CD4-positive, alpha-beta memory T cell (primary cell): Measurements from ENCODE around the gene SH3BGRL2. TPM values are rescaled to one million over a fixed set of nuclear protein-coding genes. Genes with fewer than 3 reads are reported as not detected.
"Not testable (repeated sequence)": the region's sequence is repeated elsewhere in the genome, so short reads cannot be mapped to it uniquely, and the experiment has no call there.

ENCODE experiments used
- CTCF ChIA-PET: fragments of 350-600 bp; sonication (Branson Sonifier 250); formaldehyde crosslinking; loops from one replicate; lab custom pipeline; 2021; ENCODE audit warnings: inconsistent platforms; ENCODE audit not compliant: partially characterized antibody; lab: Charles Lee
- POLR2A ChIA-PET: fragments of 350-600 bp; sonication (Branson Sonifier 250); formaldehyde crosslinking; loops from one replicate; lab custom pipeline; 2021; ENCODE audit not compliant: partially characterized antibody; lab: Charles Lee
- DNase-seq, 5 donors: peaks; one replicate each; pipeline versions ENCODE4 v3.0.0 to v3.0.0-alpha.2; 2020 to 2022; ENCODE audit warnings: mixed read lengths in 1 of 5
- H3K27ac ChIP-seq: one replicate; pipeline ENCODE4 v1.7.0; 2013; ENCODE audit warnings: low read depth, low read length
- H3K27me3 ChIP-seq: 2 replicates; pipeline ENCODE4 v1.7.0; 2013; ENCODE audit warnings: mild to moderate bottlenecking, low read length, moderate library complexity; ENCODE audit not compliant: insufficient read depth
- H3K36me3 ChIP-seq: 2 replicates; pipeline ENCODE4 v1.7.0; 2013; ENCODE audit warnings: mild to moderate bottlenecking, low read length, moderate library complexity; ENCODE audit not compliant: insufficient read depth
- H3K4me1 ChIP-seq: 2 replicates; pipeline ENCODE4 v1.7.0; 2013; ENCODE audit warnings: mild to moderate bottlenecking, low read length, moderate library complexity; ENCODE audit not compliant: insufficient read depth
- H3K4me3 ChIP-seq, 2 donors: one replicate each; pipeline ENCODE4 v1.7.0; 2013; ENCODE audit warnings: low read length in 2 of 2, mild to moderate bottlenecking in 1 of 2
- H3K9me3 ChIP-seq, 2 donors: one replicate each; pipeline ENCODE4 v1.7.0; 2013; ENCODE audit warnings: low read length in 2 of 2, control low read depth in 1 of 2; ENCODE audit not compliant: control insufficient read depth in 1 of 2
- H3K27ac Mint-ChIP-seq, 7 donors: one replicate each; pipeline ENCODE4 v1.8.0; 2020 to 2021; ENCODE audit warnings: mixed read lengths in 7 of 7, mild to moderate bottlenecking in 6 of 7, inconsistent platforms in 3 of 7, moderate library complexity in 3 of 7
- H3K27me3 Mint-ChIP-seq, 2 donors: one replicate each; pipeline ENCODE4 v1.8.0; 2020 to 2021; ENCODE audit warnings: mixed read lengths in 2 of 2
- H3K36me3 Mint-ChIP-seq, 2 donors: one replicate each; pipeline ENCODE4 v1.8.0; 2020 to 2021; ENCODE audit warnings: mixed read lengths in 2 of 2, inconsistent platforms in 1 of 2, mild to moderate bottlenecking in 1 of 2
- H3K4me1 Mint-ChIP-seq, 4 donors: one replicate each; pipeline ENCODE4 v1.8.0; 2020 to 2021; ENCODE audit warnings: mixed read lengths in 4 of 4, mild to moderate bottlenecking in 1 of 4
- H3K4me3 Mint-ChIP-seq, 8 donors: one replicate each; pipeline ENCODE4 v1.8.0; 2020 to 2021; ENCODE audit warnings: mixed read lengths in 8 of 8, mild to moderate bottlenecking in 7 of 8, moderate library complexity in 6 of 8, inconsistent platforms in 3 of 8
- H3K9me3 Mint-ChIP-seq, 8 donors: one replicate each; pipeline ENCODE4 v1.8.0; 2020 to 2021; ENCODE audit warnings: mixed read lengths in 8 of 8, mild to moderate bottlenecking in 5 of 8, inconsistent platforms in 3 of 8, moderate library complexity in 1 of 8
- intact Hi-C: fragments of 100-400 bp; cut with micrococcal nuclease; formaldehyde crosslinking; loops from one replicate; pipeline ENCODE4 v1.15.1; 2023
- polyA plus RNA-seq, 2 donors: library from polyadenylated mRNA; unstranded; fragments of 300-500 nt; fragmentation: Illumina TruSeq; gene quantifications; one replicate each; pipeline ENCODE4 v1.2.3, GENCODE V29; 2021
- total RNA-seq, 2 experiments: library from RNA; stranded (reverse); gene quantifications; one replicate each; pipeline ENCODE4 v1.2.3, GENCODE V29; 2021

The SH3BGRL2 gene
- total and polyA plus RNA-seq, 4 experiments from 2014 or later: 0.07 to 0.50 (median 0.28) TPM

- peaks cover 5% of the 10 kb centered on the region in 2 donors for H3K27me3 Mint-ChIP-seq
- no peaks in the 10 kb centered on the region for H3K9me3 Mint-ChIP-seq
- ChIA-PET POLR2A (no interaction called here), CTCF (interaction anchor here (1.0 kb wide), 1 partner anchor 18 kb away, joined by 3 read pairs; no protein-coding TSS in a partner anchor)
- no peak overlapping the region for H3K4me3 Mint-ChIP-seq
- no peaks in the 10 kb centered on the region for H3K4me1 ChIP-seq
- H3K27me3 ChIP-seq: no peaks in the 10 kb centered on the region
- no peaks in the 10 kb centered on the region for H3K9me3 ChIP-seq
- H3K4me3 ChIP-seq: no peak overlapping the region
- H3K36me3 Mint-ChIP-seq: no peaks in the 10 kb centered on the region
- intact Hi-C loops: no loop called here
- H3K4me1 Mint-ChIP-seq: no peaks in the 10 kb centered on the region
- no peak for DNase-seq
- no peak overlapping the region for H3K27ac Mint-ChIP-seq
- H3K36me3 ChIP-seq: no peaks in the 10 kb centered on the region
- no peak overlapping the region for H3K27ac ChIP-seq
Measured at GRCh38 chr6:79734374-79734773, 103.2 kb downstream of the SH3BGRL2 start.

GRCh38 chr6:79735183-79735582 is 104.1 kb downstream of the SH3BGRL2 start:
- POLR2A ChIA-PET: no interaction called here
- no peak overlapping the region for H3K27ac Mint-ChIP-seq
- no peaks in the 10 kb centered on the region for H3K36me3 ChIP-seq
- no peak overlapping the region for H3K4me3 Mint-ChIP-seq
- H3K36me3 Mint-ChIP-seq: no peaks in the 10 kb centered on the region
- intact Hi-C loops: no loop called here
- no peak overlapping the region for H3K27ac ChIP-seq
- no peaks in the 10 kb centered on the region for H3K4me1 ChIP-seq
- H3K27me3 Mint-ChIP-seq: peaks cover 3 to 5% of the 10 kb centered on the region in 2 donors
- H3K9me3 ChIP-seq: no peaks in the 10 kb centered on the region
- DNase-seq: no peak
- H3K27me3 ChIP-seq: no peaks in the 10 kb centered on the region
- CTCF ChIA-PET: interaction anchor here (1.0 kb wide), 1 partner anchor 18 kb away, joined by 3 read pairs; no protein-coding TSS in a partner anchor
- H3K4me3 ChIP-seq: no peak overlapping the region
- H3K4me1 Mint-ChIP-seq: no peaks in the 10 kb centered on the region
- H3K9me3 Mint-ChIP-seq: no peaks in the 10 kb centered on the region

- Histone ChIP-seq H3K9me3 (no peaks in the 10 kb centered on the region), H3K27ac (no peak overlapping the region), H3K4me3 (no peak overlapping the region), H3K27me3 (no peaks in the 10 kb centered on the region), H3K4me1 (no peaks in the 10 kb centered on the region), H3K36me3 (no peaks in the 10 kb centered on the region)
- H3K27ac Mint-ChIP-seq: no peak overlapping the region
- intact Hi-C loops: no loop called here
- POLR2A ChIA-PET: no interaction called here
- CTCF ChIA-PET: no interaction called here
- H3K36me3 Mint-ChIP-seq: no peaks in the 10 kb centered on the region
- no peak for DNase-seq
- no peaks in the 10 kb centered on the region for H3K4me1 Mint-ChIP-seq
- H3K4me3 Mint-ChIP-seq: no peak overlapping the region
- peaks cover 0 to 5% of the 10 kb centered on the region in 2 donors for H3K27me3 Mint-ChIP-seq
- no peaks in the 10 kb centered on the region for H3K9me3 Mint-ChIP-seq
Measured at GRCh38 chr6:79737172-79737571, 106.0 kb downstream of the SH3BGRL2 start.

GRCh38 chr6:79742030-79742429 is 110.9 kb downstream of the SH3BGRL2 start:
- H3K4me1 Mint-ChIP-seq: no peaks in the 10 kb centered on the region
- intact Hi-C loops: no loop called here
- H3K9me3 Mint-ChIP-seq: peaks cover 0 to 15% (median 9%) of the 10 kb centered on the region in 8 donors
- H3K36me3 ChIP-seq: no peaks in the 10 kb centered on the region
- H3K27me3 ChIP-seq: no peaks in the 10 kb centered on the region
- DNase-seq: no peak
- no peak overlapping the region for H3K4me3 Mint-ChIP-seq
- ChIA-PET POLR2A (no interaction called here), CTCF (no interaction called here)
- no peak overlapping the region for H3K27ac ChIP-seq
- H3K27ac Mint-ChIP-seq: no peak overlapping the region
- H3K27me3 Mint-ChIP-seq: peaks cover 0 to 4% of the 10 kb centered on the region in 2 donors
- no peaks in the 10 kb centered on the region for H3K36me3 Mint-ChIP-seq
- no peaks in the 10 kb centered on the region for H3K9me3 ChIP-seq
- H3K4me3 ChIP-seq: no peak overlapping the region
- no peaks in the 10 kb centered on the region for H3K4me1 ChIP-seq

- H3K4me3 ChIP-seq, H3K27ac Mint-ChIP-seq, DNase-seq, H3K27me3 ChIP-seq, H3K27ac ChIP-seq, H3K4me3 Mint-ChIP-seq, CTCF ChIA-PET, H3K4me1 Mint-ChIP-seq, H3K36me3 Mint-ChIP-seq, H3K27me3 Mint-ChIP-seq, H3K9me3 ChIP-seq, H3K36me3 ChIP-seq, POLR2A ChIA-PET, intact Hi-C loops, H3K4me1 ChIP-seq: not testable (repeated sequence)
- H3K9me3 Mint-ChIP-seq: peaks cover 0 to 15% (median 9%) of the 10 kb centered on the region in 8 donors
Measured at GRCh38 chr6:79745282-79745681, 114.2 kb downstream of the SH3BGRL2 start.

- H3K27ac Mint-ChIP-seq, H3K27me3 ChIP-seq, H3K9me3 ChIP-seq, H3K27me3 Mint-ChIP-seq, intact Hi-C loops, POLR2A ChIA-PET, H3K36me3 Mint-ChIP-seq, H3K36me3 ChIP-seq, DNase-seq, H3K4me1 ChIP-seq, H3K4me3 ChIP-seq, H3K4me1 Mint-ChIP-seq, H3K4me3 Mint-ChIP-seq, H3K27ac ChIP-seq: not testable (repeated sequence)
- peaks cover 0 to 15% (median 9%) of the 10 kb centered on the region in 8 donors for H3K9me3 Mint-ChIP-seq
- CTCF ChIA-PET: interaction anchor here (0.7 kb wide), 1 partner anchor 58 kb away, joined by 3 read pairs; no protein-coding TSS in a partner anchor
Measured at GRCh38 chr6:79746325-79746724, 115.2 kb downstream of the SH3BGRL2 start.

GRCh38 chr6:79750806-79751205 is 119.7 kb downstream of the SH3BGRL2 start:
- no peaks in the 10 kb centered on the region for H3K36me3 Mint-ChIP-seq
- Histone ChIP-seq H3K4me3 (no peak overlapping the region), H3K9me3 (no peaks in the 10 kb centered on the region), H3K4me1 (no peaks in the 10 kb centered on the region), H3K36me3 (no peaks in the 10 kb centered on the region), H3K27me3 (no peaks in the 10 kb centered on the region), H3K27ac (no peak overlapping the region)
- ChIA-PET POLR2A (no interaction called here), CTCF (no interaction called here)
- no peak for DNase-seq
- intact Hi-C loops: no loop called here
- H3K4me3 Mint-ChIP-seq: no peak overlapping the region
- H3K27me3 Mint-ChIP-seq: peaks cover 6 to 21% of the 10 kb centered on the region in 2 donors
- no peak overlapping the region for H3K27ac Mint-ChIP-seq
- no peaks in the 10 kb centered on the region for H3K4me1 Mint-ChIP-seq
- H3K9me3 Mint-ChIP-seq: peaks cover 0 to 9% (median 3%) of the 10 kb centered on the region in 8 donors
